GM18511 (cell line): ENCODE data around the gene LMAN2L.
A peak's percentile ranks its signal among the peaks of the same experiment; 100 is the strongest.

ENCODE experiments used
- ATAC-seq: cut with Tn5 transposase; IDR thresholded peaks from one replicate; pipeline ENCODE4 v1.9.1; 2021; ENCODE audit warnings: mild to moderate bottlenecking, moderate library complexity; ENCODE audit not compliant: unreplicated experiment

The LMAN2L gene, protein sequence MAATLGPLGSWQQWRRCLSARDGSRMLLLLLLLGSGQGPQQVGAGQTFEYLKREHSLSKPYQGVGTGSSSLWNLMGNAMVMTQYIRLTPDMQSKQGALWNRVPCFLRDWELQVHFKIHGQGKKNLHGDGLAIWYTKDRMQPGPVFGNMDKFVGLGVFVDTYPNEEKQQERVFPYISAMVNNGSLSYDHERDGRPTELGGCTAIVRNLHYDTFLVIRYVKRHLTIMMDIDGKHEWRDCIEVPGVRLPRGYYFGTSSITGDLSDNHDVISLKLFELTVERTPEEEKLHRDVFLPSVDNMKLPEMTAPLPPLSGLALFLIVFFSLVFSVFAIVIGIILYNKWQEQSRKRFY

DNA sequence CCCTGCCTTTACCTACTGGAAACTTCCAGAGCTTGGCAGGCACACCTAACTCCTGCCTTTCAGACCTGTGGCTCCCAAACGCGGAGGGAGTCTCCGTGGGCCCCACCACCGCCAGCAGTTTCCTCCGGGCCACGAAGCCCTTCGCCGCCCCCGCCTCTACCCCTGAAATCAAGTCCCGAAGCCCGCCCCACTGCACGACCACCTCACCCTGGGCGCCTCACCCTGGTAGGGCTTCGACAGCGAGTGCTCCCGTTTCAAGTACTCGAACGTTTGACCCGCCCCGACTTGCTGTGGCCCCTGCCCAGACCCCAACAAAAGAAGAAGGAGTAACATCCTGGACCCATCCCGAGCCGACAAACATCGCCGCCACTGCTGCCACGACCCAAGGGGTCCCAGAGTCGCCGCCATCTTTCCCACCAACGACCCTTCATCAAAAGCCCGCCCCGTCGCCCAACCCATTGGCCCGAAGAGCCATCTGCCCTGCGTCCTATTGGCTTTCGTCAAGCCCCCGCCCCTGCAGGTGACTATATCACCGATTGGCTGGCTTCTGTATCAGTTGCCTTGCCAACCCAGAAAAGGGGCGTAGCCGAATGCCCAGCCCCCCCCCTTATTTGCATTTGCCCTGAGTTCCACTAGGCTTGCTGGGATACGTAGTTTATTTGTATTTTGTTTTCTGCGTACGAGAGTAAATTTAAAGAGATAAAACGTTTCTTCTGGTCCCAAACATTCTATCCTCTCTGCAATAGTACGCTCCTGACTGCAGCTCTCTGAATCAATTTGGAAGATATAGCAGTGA lies at the start of gene LMAN2L:
Gene LMAN2L (minus strand): TSS at position 432 of the 796 bp plus-strand sequence. CDS start 24 bp downstream, at position 408.
- peak; percentile 100 for ATAC-seq

DNA sequence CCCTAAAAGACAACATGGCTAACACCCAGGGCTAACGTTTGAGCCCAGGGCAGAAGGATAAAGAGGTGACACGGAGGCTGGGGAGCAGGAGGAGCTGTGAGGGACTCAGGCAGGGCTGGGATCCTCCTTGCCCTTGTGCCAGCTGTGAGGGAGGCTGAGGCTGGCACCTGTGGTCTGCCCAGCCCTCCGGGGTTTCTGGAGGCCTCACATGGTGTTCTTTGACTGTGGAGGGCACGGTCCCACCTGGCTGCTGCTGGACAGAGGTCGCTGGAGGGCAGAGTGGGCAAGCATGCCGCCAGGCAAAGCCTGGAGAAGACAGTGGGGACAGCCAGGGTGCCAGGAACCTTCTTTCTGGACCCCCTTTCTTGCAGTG lies 49.4 kb upstream of the LMAN2L start:
- no peak for ATAC-seq

DNA sequence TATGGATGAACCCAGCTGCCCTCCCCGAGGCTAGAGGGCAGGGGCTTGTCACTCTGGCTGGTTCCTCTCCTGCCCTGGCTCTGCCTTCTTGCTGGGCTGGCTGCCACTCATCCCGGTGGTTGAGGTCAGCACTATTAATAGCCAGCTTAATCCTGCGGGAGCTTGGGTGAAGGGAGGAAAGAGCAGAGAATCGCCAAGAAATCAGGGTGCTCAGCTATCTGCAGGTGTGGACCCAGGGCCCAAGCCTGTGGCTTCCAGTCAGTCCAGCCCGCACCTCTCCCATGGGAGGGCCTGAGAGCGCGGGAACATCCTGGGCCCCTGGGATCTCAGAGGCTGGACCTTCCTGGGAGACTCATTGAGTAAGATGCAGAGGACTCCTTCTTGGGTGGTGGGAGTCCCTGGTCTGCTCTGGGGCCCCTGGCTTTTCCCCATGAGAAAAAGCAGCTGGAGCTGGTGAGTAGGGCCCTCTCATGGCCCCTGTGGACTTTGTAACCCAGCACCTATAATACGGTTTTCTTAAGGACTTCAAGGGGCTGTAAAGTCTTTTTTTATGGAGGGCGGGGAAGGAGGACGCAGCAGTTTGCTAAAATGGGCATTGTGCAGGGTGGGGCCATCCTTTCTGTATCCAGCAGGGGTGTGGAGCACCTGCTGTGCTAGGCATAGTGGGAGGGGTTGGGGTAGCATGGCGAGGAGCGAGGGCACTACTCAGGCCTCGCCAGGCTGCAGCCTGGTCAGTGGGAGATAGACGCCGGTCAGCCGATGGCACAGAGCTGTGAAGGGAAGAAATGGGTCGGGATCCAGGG lies 48.8 kb upstream of the LMAN2L start:
- ATAC-seq: no peak

DNA sequence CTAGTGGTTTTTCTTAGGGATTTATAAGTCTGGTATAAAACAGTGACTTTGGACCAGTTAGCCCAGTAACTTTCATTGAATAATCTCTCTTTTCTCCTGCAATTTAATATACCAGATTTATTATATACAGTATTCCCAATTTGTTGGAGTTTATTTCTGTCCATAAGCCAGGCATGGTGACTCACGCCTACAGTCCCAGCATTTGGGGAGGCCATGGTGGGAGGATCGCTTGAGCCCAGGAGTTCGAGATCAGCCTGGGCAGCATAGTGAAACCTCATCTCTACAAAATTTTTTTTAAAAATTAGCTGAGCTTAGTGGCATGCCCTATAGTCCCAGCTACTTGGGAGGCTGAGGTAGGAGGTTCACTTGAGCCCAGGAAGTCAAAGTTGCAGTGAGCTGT lies 47.5 kb upstream of the LMAN2L start:
- ATAC-seq: no peak

DNA sequence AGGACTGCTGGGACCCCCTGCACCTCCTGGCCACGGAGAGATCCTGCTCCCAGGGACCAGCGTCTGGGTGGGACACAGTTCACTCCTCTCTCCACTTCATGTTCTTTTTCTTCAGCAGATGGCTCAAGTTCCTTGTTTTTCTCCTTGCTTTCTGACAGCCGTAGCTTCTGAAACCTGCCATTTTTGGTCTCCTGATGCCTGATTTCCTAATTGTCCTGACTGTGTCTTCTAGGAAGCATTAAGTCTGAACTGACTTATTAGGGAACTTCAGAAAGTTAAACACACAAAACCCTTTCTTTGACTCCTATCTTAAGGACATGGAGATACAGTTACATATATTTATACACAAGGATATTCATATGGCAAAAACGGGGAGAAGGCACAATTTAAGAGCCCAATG lies 43.5 kb upstream of the LMAN2L start:
- ATAC-seq: no peak

DNA sequence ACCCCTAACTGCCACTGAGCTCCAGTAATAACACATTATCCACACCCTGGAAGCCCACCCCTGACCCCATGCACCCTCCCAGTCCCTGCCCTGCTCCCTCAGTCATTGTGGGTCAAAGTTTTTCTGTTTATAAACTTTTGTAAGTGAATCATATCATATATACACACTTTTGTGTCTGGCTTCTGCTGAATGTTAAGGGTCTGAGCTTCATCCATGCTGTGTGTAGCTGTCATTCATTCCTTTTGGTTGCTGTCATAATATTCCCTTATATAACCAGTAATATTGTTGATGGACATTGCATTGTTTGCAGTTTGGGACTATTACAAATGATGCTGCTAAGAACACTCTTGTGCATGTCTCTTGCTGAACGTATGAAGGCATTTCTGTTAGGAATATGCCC lies 35.3 kb upstream of the LMAN2L start:
- ATAC-seq: no peak

DNA sequence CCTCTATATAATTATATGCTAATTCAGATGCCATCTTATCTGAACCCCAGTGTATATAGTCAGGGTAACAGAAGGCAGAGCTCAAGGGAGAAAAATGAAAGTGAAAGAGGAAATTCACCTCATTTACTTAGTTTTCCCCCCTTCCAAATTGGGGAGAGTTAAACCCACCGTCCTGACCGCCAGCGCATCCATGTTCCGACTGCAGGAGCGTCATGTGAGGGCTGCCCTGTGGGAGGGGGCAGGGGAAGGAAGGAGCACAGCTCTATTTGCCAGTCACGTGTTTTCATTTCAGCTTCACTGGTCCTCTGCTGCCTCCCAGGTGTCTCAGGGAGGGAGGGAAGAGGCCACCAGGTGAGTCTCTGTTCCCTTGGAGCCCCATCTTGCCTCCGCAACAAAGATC lies 34.1 kb upstream of the LMAN2L start:
- peak; percentile 52 for ATAC-seq

DNA sequence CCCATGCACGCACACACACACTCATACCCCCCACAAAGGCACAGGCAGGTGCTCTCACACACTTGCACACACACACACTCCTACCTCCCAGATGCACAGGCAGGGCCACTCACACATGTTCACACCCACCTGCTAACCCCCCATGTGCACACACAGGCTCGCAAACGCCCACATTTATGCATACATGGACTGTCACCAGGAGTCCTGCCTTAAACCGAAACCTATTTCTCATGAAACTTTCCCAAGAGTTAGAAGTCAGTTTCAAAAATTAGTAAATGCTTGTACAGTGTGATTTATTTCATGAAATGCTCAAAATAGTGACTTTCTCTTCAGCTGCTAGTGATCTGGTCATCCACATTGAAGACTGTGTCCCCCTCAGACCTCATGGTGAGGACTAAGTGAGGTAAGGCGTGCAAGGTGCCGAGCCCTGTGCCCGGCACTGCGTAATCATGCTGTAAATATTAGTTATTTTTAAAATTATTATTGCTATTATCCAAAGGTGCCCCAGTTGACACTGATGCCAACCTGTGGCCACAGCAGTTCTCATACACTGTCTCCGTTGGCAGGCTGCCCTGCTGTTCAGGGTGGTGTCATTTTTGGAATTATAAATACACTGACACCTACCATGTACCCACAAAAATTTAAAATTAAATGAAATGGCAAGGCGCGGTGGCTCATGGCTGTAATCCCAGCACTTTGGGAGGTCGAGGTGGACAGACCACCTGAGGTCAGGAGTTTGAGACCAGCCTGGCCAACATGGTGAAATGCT lies 33.2 kb upstream of the LMAN2L start:
- ATAC-seq: peak; percentile 60

DNA sequence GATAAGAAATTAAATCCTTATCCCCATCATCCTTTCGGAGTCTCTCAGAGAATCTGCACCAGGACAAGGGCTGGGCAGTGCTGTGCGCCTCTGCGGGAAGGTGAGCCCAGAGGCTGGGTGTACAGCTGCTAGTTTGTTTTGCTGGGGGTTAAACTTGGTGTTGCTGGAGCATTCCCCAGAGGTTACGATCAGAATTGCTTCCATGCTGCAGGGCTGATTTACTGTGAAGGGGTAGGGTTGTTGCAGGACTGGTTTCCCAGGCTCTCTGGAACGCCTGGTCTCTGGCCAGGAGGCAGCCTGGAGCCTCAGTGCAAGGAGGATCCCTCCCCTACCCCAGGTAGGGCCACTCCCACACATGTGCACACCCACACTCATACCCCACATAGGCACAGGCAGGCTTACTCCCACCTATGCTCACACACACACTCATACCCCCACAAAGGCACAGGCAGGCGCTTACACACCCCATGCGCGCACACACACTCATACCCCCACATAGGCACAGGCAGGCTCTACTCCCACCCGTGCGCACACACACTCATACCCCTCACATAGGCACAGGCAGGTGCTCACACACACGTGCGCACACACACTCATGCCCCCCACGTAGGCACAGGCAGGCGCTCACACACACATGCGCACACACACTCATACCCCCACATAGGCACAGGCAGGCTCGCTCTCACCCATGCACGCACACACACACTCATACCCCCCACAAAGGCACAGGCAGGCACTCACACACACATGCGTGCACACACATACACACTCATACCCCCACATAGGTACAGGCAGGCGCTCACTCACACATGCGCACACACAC lies 32.1 kb upstream of the LMAN2L start:
- ATAC-seq: no peak

DNA sequence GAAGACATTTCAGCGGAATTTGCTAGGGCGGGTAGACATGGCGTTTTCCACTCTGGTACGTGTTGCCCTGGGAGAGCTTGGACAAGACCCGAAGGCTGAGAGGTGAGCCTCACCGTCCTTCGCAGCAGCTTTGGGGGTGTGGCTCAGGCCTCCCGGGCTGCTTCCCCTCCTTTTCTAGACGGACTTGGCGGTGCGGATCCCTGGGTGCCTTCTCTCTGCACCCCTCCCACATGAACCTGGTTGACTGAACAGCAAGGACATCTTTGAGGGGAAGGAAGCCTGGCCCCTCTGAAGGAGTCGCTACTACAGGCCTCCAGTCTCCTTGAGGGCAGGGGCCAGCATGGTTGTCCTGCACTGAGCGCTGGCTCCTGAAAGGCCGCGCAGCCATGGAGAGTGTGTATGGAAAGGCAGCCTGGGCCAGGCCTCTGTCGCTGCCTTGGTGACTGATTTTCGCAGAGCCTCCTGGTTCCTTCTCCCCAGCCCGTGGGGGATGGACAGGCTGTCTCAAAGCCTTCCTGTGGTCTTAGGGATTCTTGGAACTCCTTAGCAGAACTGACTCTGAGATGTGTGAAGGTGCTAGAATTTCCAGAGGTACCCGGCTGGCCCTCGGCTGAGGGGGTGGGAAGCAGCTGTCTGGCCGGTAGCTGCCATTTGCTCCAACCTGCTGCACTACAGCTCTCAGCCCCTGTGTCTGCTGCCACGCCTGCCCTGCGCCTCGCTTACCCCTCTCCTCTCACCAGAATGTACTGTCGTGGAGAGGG lies 30.8 kb upstream of the LMAN2L start:
- no peak for ATAC-seq

DNA sequence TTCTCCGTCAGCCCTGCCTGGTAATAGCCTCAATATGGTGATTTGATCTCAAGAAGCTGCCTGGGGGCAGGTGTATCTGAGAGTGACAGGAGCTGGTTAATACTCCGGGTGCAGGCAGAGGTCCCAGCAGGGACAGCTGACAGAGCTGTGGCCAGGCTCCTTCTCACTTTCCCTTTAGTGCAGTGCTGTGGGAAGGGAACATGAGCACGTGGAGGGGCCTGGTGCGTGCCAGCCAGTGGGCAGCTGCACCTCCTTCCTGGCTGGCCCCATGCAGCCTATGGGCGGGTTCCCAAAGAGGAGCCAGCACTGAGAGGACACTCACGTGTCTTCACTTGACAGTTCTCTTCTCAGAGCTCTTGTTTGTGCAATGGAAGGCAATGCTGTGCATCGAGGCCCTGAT lies 29.9 kb upstream of the LMAN2L start:
- ATAC-seq: no peak

DNA sequence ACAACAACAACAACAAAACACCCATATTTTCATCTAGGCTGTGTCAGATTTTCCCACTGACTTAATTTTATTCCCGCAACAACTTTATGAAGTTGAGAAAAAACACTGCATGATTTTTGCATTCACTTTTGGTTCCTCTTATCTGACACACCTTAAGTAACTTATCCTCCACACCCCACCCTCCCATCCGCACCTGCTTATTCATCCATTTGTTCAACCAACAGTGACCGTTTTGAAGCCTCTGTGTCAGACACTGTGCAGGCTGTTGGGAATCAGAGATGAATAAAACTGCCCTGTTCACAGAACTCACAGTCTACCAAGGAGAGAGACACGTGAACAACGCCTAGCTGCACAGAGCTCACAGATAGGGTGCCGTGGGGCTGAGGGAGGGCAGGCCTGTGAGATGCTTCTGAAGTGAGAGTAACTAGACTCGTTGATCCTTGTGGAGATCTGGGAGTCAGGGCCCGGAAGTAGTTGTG lies 28.3 kb upstream of the LMAN2L start:
- ATAC-seq: peak; percentile 58

DNA sequence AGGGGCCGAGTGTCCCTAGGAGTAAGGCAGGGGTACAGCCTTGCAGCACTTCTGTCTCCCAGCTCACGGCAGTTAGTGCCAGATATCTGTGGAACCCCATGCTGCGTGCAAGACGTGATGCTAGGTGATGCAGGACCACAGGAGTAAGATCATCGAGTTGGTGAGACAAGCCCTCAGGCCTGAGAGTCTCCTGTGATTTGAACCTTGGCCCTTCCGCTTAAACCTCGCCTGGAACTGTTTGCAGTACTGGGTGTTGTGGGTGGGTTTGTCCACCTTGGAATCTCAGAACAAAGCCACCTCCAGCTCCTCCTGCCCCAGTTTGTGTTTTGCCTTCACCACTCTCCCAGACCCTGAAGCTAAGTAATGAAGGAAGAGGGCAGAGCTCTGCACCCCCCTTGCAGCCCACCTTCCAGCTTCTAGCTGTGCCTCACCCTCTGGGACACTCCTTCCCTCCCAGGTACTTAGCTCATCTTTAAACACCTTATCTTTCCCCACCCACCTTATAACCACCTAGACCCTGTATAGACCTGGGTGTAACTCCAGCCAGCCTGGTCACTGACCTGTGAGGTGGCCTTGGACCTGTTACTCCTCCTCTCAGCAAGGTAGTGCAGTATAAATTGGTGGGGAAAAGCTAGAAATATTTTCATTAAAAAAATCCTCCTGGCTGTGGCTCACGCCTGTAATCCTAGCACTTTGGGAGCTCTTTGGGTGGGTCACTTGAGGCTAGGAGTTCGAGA lies 27.4 kb upstream of the LMAN2L start:
- no peak for ATAC-seq

DNA sequence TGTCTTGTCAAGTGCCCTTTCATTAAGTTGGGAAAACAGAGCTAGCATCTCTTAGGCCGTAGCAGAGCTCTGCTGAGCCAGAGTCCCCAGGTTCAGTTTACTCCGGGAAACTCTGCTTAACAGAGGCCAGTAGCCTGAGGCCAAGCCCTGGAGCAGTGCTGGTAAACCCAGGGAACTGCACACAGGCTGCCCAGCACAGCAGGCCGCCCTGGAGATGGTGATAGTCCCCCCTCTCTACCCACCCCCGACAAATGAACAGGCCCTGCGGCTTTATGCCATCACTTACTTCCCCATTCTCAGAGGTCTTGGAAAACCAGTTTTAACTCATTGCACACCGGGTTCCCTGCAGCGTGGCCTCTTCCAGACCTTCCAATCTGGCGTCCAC lies 24.4 kb upstream of the LMAN2L start:
- ATAC-seq: no peak

DNA sequence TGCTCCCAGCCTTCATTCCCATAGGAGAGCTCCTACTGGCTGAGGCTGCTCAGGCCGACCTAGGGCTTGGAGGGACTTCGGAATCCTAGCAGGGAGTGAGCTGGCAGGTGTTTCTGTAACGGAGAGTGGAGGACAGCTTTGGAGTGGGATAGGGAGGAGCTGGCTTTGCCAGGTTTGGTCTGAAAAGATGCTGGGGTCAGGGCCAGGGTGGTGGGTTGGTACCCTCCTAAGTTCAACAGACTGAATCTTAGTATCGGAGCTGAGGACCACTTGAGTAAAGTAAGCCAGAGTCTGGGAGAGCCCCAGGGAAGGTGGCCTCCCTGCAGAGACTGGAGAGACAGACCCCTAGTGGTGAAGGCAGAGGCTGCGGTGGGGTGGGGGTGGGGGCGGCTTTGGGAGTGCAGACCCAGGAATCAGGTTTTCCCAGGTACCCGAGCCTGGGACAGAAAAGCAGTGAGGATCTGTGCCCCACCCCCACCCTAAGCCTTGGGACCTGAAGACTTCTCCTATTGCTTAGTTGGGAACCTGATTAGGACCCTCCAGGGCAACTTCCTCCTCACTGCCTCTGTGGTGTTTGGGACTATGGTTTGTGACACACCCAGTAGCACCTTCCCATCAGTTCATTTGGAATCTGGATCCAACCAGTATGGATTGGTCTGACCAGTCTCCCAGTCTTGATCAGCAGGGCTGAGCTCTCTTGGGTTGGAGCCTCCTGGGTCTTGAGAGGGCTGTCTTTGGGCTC lies 23.8 kb upstream of the LMAN2L start:
- no peak for ATAC-seq

DNA sequence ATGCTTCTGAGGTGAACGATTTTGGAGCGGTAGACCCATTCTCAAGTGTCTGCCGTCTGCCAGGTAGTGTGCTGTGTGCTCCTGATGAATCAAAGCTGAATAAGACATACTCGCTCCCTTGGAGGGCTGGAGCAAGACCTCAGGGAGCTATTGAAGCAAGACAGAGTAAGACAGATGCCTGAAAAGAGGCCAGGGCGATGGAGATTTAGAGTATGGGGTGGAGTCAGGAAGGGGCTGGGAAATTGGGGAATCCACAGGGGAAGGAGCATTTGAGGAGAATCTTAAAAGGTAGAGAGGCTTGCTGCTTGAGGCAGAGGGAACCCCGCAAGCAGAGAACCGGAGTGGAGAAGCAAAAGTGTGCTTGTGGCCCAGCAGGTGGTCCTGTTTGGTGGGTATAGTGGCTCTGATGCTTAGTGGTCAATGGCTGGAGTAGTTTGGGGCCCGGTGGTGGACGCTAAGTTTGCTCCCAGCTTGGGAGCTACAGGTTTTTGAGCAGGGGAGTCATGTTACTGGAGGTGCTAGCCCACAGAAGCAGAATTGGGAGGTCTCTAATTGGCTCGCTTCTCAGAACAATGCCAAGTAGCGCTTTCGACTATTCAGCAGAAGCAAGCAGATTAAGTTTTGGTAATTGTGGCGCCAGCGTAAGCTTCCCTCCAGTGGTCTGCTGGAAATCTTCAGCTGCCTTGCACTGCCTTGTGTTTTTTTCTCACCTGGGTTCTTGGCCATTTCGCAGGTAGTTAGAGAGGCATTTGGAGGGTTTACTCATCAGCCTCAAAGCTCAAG lies 22.9 kb upstream of the LMAN2L start:
- ATAC-seq: no peak
